HG02884 (cell line): ENCODE measurements around the gene GPX8.

Experiments
- ATAC-seq: cut with Tn5 transposase; IDR thresholded peaks from one replicate; pipeline ENCODE4 v1.9.1; 2021; ENCODE audit warnings: mild to moderate bottlenecking, moderate library complexity; ENCODE audit not compliant: unreplicated experiment

Gene GPX8, protein sequence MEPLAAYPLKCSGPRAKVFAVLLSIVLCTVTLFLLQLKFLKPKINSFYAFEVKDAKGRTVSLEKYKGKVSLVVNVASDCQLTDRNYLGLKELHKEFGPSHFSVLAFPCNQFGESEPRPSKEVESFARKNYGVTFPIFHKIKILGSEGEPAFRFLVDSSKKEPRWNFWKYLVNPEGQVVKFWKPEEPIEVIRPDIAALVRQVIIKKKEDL

DNA sequence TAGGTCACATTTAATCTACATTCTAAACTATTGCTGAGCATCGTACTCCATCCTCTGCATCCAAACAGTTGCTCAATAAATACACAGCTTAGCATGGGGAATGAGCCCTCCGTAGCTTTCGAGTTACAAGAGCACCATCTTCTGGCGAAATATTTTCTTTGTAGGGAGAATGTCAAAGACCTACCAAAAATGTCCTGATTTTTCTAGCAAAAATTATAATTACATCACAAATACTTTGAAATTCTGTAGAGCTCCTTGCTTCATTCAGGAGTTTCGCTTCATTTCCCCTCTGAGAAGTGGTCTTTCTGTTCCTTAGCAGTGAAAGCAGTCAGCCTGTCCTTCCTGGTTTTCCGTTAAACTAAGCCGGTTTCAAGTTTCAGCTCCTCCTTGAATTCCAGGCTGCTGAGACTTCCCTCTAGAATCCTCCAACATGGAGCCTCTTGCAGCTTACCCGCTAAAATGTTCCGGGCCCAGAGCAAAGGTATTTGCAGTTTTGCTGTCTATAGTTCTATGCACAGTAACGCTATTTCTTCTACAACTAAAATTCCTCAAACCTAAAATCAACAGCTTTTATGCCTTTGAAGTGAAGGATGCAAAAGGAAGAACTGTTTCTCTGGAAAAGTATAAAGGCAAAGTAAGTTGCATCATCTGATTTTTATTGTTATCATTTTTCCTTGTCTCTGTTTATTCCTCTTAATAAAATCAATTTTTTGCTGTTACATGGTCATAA, at the start of gene GPX8:
GPX8 (plus strand) TSS at position 409 of the 730 bp plus-strand sequence; CDS start at position 431, 22 bp downstream.
- ATAC-seq = no peak

DNA sequence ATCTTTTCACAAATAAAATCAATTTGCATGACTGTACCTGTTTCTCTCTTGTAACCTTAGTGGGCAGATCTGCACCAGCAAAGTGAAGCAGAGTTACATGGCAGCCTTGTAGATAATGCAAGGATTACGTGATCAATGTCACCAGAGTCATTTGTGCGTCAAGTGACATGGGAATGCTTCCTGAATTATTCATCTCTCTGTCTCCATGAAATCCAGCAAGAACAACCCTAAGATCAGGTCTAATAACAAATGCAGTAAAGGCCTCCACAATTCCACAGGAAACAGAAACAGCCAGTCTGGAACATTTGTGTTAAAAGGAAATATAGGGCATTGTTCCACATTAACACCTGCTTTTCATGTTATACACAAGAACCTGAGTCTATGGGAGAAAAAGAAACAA, 49.8 kb upstream of the GPX8 start:
- ATAC-seq = no peak

DNA sequence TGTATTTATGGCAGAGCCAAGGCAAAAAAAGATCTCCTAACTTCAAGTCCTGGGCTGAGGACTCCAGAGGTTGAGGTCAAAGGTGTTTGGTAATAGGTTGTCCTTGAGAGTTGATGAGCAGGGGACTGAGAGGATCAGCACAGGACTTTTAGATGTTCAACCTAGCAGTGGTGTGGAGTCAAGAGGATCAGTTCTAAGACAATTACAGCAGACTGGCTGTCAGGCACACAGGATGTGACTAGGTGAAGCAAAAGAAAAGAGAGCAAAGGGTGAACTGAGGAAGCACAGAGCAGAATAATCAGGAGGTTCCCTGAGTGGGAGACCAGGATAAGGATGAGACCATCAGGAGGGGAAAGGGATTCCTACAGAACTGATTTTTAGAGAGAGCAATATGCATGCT, 46.6 kb upstream of the GPX8 start:
- no peak for ATAC-seq

DNA sequence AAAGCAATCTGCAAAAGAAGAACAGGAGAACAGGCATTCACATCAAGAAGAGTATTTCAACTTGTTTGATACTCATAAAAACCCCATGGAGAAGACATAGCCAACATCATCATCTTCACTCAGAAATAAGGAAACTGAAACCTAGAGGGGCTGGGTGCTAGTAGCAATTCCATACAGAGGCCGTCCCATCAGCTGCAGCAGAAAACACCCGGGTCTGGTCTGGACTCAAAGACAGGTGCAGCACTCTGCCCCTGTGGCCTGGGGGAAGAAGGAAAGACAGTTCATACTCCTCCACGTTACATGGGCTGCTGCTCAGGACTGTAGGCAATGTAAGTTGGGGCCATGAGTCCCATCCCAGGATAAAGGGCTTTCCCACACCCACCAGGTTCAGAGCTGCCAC, 45.9 kb upstream of the GPX8 start:
- ATAC-seq = no peak

DNA sequence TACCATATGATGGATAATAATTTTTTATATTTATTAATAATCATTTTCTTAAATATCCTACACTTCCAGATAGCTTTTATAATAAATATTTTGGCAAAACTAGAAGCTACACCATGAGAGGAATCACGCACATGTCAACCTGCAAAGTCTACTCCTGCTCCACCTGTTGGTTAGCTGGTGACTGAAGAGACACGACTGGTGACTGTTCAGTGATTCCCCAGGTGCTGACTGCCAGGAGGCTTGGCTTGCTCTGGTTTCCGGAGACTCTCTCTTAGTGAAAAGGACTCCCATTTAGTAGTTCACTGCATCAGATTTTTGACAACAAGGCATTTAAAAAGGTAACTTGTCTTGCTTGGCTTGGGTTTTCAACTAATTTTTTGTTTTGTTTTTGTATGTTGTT, 36.6 kb upstream of the GPX8 start:
- no peak for ATAC-seq

DNA sequence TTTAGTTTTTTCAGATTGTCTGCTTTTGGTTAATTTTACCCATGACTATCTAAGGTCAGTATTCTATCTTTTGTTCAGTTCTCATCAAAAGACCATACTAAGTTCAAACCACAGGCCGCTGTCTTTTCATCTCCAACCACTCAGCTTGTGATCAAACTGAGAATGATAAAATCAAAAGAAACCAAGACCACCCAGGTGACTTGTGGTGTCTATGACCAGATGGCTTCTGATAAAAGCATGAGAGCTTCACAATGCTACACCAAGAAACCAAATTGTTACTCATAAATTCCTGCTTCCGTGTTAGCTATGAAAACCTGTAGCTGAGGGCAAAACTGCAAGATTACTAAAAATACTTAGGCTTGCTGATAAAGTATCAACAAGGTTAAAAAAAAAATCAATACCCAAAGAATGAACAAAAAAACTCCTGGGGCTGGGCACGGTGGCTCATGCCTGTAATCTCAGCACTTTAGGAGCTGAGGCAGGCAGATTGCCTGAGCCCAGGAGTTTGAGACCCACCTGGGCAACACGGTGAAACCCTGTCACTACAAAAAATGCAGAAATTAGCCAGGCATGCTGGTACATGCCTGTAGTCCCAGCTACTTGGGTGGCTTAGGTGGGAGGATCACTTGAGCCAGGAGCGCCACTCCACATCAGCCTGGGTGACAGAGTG, 25.8 kb upstream of the GPX8 start:
- no peak for ATAC-seq

DNA sequence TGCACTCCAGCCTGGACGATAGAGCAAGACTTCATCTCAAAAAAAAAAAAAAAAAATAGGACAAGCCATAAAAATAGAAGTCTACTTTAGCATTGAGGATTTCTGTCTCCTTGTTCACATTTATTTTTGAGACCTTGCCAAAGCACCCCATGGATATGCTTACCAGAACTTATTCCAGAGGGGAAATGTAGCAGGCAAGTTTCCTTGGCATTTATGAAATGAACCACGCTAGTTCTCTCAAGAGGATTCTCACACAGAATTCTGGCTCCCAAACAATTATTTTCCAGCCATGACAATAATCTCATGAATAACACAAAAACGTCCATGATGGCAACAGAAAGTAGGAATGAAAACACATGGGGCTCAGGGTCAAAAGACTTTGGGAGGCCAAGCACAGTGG, 23.4 kb upstream of the GPX8 start:
- ATAC-seq = no peak

DNA sequence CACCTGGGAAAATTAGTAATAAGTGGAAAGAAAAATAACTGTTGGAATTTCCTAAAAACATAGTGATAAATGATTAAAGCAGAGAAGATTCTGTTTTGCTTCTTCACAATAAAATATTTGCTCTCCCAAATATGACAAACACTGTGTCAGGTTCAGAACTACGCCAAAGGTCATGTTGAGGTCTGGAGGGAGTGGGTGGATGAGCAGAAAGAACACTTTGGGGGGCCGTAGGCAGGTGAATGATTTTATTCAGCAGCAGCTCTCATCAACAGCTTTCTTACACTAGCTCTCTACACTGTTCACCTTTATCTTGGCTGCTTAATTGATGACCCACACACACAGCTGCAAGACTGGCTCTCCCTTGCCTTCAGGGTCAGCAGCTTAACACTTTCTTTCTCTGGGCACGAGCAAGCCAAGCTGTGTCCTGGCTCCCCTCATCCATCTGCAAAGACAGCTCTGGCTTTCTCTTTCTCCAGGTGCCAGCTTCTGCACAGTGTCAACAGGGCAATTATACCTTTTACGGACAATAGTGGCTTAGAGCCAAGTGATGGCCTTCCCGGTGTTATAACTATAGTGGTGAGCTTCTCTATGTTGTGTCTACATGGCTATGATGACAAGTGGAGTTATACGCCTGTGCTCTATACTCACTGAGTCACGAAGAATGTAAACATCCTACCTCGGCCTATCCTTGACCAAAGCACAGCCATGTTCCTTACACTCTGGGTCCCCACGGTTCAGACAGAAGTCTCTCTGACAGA, 18.9 kb upstream of the GPX8 start:
- no peak for ATAC-seq

DNA sequence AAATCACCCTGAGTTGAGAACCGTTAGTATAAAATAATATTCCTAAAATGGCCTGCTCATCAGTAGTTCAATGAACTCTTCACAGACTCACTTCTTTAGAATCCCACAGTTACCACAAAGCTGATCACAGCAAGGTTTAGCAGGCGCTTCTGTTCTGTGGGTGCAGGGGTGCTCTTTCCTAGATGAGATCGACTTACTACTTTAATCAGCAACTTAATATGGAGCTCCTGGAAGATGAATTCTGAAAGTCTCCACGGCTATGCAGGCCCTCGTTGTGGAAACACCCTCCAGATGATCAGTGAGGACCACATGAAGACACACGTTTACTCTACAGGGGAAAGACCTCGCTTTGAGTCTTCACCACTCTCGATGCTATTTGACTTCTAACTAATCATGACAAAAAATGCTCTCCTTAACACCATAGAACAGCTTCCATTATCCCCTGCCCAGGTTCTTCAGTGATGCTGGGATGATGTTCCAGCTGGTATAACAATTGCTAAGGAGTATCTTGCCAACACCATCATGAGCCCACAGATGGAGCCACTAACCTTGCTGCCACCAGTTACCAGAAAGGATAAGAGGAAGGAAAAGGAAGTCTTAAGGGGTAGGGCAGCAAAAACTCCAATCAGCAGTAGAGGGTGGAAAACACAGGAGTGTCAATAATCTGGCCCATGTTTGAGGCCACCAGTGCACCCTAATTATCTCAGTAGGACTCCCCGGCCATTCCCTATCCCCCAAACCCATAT, 17.9 kb upstream of the GPX8 start:
- ATAC-seq = no peak

DNA sequence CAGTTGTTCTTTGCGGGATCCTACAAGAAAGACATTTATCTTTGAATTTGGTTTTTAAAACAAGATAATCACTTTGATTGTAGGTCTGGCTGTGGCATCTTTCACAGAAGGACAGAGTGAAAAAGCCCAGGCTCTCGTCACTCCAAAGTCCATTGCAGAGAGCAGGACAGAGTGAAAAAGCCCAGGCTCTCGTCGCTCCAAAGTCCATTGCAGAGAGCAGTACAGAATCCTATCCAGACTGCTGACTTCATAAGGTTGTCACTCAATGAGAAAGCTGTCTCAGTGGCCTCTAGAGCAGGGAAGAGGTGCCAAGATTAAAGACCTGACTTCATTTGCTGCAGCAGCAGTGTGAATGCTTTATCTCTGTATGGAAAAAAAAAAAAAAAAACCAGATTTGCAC, 16.3 kb upstream of the GPX8 start:
- ATAC-seq = no peak

DNA sequence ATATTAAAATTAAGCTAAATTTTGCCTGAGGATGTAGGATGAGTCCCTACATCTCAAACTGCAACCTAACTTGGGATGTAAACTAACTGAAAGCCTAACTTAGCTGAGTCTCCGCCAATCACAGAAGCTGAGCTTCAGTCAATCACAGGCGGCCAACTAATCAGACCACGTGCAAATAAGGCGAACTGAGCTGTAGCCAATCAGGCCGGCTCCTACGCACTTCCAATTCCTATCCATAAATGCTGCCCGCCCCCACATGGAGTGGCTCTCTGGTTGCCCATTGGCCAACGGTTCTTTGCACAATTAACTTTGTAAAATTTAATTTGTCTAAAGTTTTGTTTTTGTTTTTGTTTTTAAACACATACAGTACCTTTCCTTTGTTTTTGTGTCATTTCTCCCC, 13.9 kb upstream of the GPX8 start:
- ATAC-seq = no peak

DNA sequence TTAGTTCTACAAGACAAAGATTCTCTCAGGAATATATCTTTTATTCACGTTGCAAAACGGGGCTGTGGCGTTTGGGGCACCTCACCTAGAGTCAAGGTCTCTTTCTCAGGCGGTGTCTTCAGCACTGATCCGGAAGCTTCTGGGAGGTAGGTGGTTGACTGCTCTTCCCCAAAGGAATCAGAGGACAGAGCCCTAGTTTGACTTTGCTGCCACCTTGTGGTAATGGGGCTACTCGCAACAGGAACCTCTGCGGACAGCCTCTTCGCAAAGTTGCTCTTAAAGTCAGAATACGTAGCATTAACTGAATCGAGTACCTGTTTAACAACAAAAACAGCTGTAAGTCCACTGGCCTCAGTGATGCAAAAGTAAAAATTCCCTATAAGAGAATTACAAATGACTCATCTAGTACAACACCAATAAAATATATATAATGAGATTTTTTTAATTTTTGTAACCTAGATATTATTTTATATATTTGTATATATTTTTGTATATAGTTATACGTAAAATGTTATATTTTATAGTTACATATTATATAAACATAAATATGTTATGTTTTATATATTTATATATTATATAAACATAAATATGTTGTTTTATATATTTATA, 13.3 kb upstream of the GPX8 start:
- no peak for ATAC-seq

DNA sequence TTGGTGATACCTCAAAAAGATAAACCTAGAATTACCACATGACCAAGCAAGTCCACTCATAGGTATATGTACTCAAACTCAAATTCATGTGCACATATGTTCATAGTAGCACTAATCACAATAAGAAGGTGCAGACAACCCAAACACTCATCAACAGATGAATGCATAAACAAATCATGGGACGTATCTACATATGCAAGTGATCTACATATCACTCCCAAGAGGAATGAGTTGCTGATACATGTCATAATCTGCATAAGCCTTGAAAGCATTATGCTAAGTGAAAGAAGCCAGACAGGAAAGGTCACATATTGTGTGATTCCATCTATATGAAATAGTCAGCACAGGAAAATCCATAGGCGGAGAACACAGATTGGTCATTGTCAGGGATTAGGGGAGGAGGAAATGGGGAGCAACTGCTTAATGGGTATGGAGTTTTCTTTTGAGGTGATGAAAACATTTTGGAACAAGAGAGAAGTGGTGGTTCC, 10.6 kb upstream of the GPX8 start:
- ATAC-seq = no peak

DNA sequence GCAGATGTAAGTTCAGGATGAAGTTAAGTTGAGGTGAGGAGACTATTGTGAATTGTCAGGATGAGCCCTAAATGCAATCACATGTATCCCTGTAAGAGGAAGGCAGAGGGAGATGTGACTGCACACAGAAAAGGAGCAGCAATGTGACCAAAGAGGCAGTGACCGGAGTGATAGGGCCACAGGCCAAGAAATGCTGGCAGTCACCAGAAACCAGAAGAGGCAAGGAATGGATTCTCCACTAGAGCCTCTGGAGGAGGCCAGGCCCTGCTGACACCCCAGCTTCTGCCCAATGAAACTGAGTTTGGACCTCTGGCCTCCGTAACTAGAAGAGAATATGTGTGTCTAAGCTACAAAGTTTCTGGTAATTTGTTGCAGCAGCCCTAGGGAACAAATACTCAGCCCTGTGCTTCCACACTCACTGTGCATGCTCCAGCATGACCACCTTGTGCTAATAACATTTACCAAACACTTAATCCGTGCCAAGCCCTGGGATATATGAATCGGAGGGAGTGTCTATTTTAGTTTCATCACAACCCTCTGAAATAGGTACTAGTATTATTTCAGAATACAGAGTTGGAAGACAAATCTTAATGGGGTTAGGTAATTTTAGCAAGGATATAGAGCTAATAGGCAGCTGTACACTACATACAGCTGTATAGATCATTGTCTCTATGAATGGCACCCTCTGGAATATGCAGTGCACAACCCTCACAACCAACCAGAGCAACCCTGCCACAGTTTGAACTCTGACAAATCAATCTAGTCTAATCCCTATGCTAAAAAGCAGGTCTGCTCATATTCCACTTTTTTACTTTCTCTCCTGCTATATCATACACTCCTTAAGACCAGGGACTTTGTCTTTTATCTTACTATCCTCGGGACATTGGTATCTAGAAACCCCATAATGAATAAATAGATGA, 7.8 kb upstream of the GPX8 start:
- ATAC-seq = no peak

DNA sequence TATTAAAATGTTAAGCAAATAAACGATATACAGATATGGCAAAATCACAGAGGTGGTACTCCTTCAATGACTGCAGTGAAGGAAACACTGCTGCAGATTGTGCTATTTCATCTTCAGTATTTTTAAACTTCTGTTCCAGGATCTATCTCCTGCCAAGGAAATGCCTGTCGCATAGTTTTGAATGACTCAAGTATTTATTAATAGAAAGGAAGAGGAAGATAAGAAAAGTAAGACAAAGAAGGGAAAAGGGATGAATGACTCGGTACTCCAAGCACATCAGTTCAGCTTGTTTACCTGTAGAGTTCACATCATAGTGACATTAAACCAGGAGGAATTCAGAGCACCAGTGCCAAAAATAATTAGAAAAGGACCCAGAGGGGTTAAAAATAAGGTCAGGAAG, 5.1 kb upstream of the GPX8 start:
- ATAC-seq = no peak

DNA sequence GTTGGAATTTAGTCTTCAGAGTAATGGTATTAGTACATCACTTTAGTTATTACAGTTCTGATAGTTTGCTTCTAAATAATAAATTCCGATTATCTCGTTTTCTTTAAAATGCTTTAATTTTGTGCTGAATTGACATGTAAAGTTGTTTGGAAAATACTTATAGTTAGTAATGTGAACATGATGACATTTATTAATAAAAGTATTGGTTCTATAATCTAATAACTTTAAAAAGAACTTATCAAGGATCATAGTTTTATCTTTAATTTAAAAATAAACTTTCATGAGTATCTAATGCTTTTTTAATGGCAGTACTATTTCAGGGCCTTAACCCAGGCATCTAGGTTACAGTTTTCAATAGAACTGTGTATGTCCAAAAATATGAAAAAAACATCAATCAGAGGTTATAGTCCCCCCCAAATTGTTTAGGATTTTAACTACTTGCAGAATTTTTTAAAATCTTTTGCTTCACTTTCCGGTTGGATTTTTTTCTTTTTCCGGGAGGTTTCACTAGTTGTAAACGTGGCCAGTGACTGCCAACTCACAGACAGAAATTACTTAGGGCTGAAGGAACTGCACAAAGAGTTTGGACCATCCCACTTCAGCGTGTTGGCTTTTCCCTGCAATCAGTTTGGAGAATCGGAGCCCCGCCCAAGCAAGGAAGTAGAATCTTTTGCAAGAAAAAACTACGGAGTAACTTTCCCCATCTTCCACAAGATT, 680 bp downstream of the GPX8 start:
- ATAC-seq = no peak

DNA sequence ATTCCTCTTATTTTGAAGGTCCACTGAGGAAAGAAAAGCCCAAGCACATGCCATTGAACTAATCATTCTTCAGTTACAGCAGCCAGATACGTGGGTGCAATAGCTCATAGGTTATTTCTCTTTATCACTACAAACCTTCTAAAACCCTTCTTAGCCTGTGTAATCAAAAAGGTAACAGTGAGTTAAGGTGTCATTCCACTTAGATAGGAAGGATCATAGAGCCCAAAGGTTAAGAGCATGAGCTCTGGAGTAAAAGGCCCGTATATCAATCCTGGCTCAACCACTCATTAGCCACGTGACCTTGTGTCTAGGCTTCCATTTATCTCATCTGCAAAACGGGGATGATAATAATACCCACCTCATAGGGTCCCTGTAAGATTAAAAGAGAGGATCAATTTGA, 2.7 kb downstream of the GPX8 start:
- no peak for ATAC-seq

DNA sequence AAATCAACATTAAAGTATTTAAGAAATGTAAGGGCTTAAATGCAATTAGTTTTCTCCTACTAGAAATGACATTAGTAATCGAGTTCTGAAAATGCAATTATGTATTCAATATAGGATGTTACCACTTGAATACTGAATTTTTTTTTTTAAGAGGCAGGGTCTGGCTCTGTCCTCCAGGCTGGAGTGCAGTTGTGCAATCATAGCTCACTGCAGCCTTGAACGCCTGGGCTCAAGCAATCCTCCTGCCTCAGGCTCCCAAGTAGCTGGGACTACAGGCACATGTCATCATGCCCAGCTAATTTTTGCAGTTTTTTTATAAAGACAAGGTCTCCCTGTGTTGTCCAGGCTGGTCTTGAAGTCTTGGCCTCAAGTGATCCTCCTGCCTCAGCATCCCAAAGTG, 11.5 kb downstream of the GPX8 start:
- no peak for ATAC-seq
